NT2/D1 (cell line): ENCODE data around the gene ABCA7.

Experiments used
- YY1 ChIP-seq: IDR thresholded peaks from 2 replicates; pipeline ENCODE4 v1.6.1; 2011; ENCODE audit not compliant: insufficient read length, insufficient read depth
- ZNF274 ChIP-seq: IDR thresholded peaks from 2 replicates; pipeline ENCODE4 v1.6.1; 2011; ENCODE audit warnings: mild to moderate bottlenecking, low read depth, low read length

- TF ChIP-seq YY1 (no peak), ZNF274 (no peak)
Observed at GRCh38 chr19:1069009-1069779, 29.3 kb downstream of the ABCA7 start.
